HL-60 (cell line): Measurements from ENCODE around the gene LINGO1.

Experiments
- DNase-seq, 2 experiments: peaks; one replicate each; pipeline ENCODE4 v3.0.0-alpha.2; 2010 to 2020; ENCODE audit warnings: low read depth in 1 of 2, low spot score in 1 of 2
- H3K27ac ChIP-seq: fragments of 250-450 bp; sonication (Bioruptor Pico); replicated peaks from 2 replicates; pipeline ENCODE4 v1.5.1; 2020; ENCODE audit warnings: mild to moderate bottlenecking, moderate library complexity
- H3K27me3 ChIP-seq: fragments of 250-450 bp; sonication (Bioruptor Pico); 2 replicates; pipeline ENCODE4 v1.5.1; 2021; ENCODE audit warnings: mild to moderate bottlenecking, moderate library complexity; ENCODE audit not compliant: insufficient read depth, poor library complexity, severe bottlenecking
- H3K4me3 ChIP-seq: replicated peaks from 2 replicates; pipeline ENCODE4 v1.5.1; 2011; ENCODE audit warnings: mild to moderate bottlenecking, control low read depth, low read length; ENCODE audit not compliant: insufficient read depth
- CTCF ChIP-seq: IDR thresholded peaks from one replicate; pipeline ENCODE4 v1.5.1; 2011; ENCODE audit warnings: low read length, control low read depth, inconsistent platforms; ENCODE audit not compliant: insufficient read depth
- GABPA ChIP-seq: IDR thresholded peaks from 2 replicates; pipeline ENCODE4 v1.6.1; 2012; ENCODE audit warnings: low read depth
- POLR2AphosphoS5 ChIP-seq: IDR thresholded peaks from 2 replicates; pipeline ENCODE4 v1.6.1; 2012; ENCODE audit warnings: low read depth
- SPI1 ChIP-seq: IDR thresholded peaks from 2 replicates; pipeline ENCODE4 v1.6.1; 2012; ENCODE audit warnings: low read depth, mild to moderate bottlenecking, borderline replicate concordance
- TF ChIP-seq, protein P1 (sequence below): IDR thresholded peaks from 2 replicates; pipeline ENCODE4 v1.6.1; 2012; ENCODE audit warnings: low read depth; ENCODE audit not compliant: insufficient replicate concordance

Gene LINGO1

GRCh38 chr15:77568014-77568972 lies 64.4 kb downstream of the LINGO1 start:
- TF ChIP-seq, protein P1, sequence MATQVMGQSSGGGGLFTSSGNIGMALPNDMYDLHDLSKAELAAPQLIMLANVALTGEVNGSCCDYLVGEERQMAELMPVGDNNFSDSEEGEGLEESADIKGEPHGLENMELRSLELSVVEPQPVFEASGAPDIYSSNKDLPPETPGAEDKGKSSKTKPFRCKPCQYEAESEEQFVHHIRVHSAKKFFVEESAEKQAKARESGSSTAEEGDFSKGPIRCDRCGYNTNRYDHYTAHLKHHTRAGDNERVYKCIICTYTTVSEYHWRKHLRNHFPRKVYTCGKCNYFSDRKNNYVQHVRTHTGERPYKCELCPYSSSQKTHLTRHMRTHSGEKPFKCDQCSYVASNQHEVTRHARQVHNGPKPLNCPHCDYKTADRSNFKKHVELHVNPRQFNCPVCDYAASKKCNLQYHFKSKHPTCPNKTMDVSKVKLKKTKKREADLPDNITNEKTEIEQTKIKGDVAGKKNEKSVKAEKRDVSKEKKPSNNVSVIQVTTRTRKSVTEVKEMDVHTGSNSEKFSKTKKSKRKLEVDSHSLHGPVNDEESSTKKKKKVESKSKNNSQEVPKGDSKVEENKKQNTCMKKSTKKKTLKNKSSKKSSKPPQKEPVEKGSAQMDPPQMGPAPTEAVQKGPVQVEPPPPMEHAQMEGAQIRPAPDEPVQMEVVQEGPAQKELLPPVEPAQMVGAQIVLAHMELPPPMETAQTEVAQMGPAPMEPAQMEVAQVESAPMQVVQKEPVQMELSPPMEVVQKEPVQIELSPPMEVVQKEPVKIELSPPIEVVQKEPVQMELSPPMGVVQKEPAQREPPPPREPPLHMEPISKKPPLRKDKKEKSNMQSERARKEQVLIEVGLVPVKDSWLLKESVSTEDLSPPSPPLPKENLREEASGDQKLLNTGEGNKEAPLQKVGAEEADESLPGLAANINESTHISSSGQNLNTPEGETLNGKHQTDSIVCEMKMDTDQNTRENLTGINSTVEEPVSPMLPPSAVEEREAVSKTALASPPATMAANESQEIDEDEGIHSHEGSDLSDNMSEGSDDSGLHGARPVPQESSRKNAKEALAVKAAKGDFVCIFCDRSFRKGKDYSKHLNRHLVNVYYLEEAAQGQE: no peak
- TF ChIP-seq CTCF (no peak), SPI1 (no peak), POLR2AphosphoS5 (no peak), GABPA (no peak)
- Histone ChIP-seq H3K27ac (no peak overlapping the region), H3K27me3 (no peaks in the 10 kb centered on the region), H3K4me3 (no peak overlapping the region)
- DNase-seq: no peak

DNA sequence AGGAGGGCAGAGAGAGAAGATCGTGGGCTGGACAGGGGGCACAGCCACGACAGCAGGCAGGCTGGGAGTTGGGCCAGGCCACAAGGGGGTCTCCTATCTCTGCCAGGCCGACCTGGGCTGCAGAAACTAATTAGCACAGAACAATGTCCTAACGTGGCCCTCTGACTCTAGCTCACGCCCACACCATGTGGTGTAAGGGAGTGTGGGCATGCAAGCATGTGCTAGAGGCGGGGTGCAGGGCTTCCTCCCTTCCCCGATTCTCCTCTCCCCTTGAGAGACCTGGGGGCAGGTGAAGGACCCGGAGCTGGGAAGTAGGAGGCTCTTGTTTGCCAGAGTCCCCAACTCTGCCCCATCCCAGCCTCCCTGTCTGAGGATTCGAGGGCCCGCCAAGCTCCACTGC lies 65.5 kb downstream of the LINGO1 start:
- H3K27me3 ChIP-seq: no peaks in the 10 kb centered on the region
- H3K27ac ChIP-seq: no peak overlapping the region
- TF ChIP-seq SPI1 (no peak), CTCF (no peak), POLR2AphosphoS5 (no peak), GABPA (no peak)
- TF ChIP-seq, protein P1: no peak
- no peak for DNase-seq
- no peak overlapping the region for H3K4me3 ChIP-seq

DNA sequence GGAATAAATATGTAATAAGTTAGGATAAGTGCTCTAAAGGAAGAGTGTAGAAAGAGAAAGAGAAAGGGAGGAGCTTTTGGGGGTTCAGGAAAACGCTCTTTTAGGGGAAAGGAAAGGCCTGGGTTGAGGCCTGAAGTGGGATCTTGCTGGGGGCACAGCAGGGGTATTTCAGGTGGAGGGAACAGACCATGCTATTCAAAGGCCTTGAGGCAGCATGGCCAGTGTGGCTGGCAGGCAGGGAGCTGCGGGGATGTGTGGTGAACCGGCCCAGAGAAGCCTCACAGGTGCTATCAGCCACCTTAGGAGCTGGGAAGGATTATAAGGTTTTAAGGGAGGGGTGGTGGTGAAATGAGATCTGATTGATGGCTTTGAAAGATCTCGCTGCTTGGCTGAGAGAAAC lies 66.6 kb downstream of the LINGO1 start:
- no peak overlapping the region for H3K4me3 ChIP-seq

More for the DNA sequence above, 66.6 kb downstream of the LINGO1 start:
- TF ChIP-seq CTCF (no peak), GABPA (no peak), SPI1 (no peak)
- TF ChIP-seq, protein P1: no peak
- Histone ChIP-seq H3K27ac (no peak overlapping the region), H3K27me3 (no peaks in the 10 kb centered on the region)
- no peak for DNase-seq
